GM18511 (cell line): ENCODE measurements around the gene MNT.

Experiments used
- ATAC-seq: cut with Tn5 transposase; IDR thresholded peaks from one replicate; pipeline ENCODE4 v1.9.1; 2021; ENCODE audit warnings: mild to moderate bottlenecking, moderate library complexity; ENCODE audit not compliant: unreplicated experiment

MNT gene

DNA sequence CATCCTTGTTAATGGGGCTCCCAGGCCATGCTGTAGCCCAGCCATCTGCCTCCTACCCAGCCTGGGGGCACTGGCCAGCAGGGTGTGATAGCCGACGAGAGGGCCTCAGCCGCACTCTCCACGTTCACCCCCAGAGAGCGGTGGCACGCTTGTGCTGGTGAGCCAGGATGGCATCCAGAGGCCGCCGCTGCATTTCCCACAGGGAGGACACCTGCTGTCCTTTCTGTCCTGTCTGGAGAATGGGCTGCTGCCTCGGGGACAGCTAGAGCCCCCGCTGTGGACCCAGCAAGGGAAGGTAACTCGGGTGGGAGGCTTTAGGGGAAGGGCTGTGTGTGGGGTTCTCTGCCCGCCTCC is 36.1 kb downstream of the MNT start:
- no peak for ATAC-seq

DNA sequence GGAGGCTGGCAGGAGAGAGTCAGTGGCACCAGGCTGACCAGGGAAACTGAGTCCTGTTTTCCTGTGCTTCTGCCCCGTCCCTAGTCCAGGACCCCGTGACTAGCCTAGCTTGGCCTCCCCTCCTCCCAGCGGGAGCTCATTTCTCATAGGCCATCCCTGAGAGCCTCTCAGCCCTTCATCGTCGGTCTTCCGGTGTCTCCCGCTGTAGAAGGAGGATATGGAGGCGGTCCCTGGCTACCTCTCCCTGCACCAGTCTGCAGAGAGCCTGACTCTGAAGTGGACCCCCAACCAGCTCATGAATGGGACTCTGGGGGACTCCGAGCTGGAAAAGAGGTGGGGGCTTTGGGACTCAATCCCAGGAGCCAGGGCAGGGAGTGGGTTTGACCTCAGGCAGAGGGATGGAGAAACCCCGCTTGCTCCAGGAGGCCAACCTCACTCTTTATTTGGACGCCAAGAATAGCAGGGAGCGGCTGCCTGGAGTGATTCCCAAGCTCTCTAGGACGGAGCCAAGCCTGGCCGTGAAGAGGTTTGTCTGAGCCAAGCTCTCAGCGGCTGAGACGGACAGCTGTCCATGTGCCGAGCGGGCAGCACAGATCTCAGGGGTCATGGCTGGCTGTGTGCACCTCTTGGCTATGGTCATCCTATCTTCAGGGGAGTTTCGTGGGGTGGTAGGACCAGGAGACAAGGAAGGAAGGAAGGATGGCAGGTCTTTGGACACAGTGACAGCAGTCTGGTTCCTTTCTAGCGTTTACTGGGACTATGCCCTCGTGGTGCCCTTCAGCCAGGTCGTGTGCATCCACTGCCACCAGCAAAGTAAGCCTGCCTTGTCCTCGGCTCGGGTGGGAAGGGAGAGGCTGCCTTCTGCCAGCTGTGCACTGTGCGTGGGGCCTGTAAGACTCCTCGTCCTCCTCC is 36.8 kb downstream of the MNT start:
- ATAC-seq: no peak

DNA sequence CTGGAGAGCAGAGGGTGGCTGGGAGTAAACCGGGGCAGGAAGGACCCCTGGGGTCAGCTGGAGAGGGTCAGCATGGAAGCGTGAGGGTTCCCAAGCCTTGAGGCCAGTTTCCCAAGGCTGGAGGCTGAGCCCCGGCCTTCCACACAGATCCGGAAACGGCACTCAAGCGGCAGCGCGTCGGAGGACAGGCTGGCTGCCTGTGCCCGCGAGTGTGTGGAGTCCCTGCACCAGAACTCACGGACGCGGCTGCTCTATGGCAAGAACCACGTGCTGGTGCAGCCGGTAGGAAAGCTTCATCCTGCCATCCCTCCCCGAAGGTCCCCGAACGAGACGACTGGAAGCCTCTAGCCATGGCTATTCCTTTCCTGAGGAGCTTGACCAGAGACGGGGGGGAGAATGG is 37.5 kb downstream of the MNT start:
- no peak for ATAC-seq

DNA sequence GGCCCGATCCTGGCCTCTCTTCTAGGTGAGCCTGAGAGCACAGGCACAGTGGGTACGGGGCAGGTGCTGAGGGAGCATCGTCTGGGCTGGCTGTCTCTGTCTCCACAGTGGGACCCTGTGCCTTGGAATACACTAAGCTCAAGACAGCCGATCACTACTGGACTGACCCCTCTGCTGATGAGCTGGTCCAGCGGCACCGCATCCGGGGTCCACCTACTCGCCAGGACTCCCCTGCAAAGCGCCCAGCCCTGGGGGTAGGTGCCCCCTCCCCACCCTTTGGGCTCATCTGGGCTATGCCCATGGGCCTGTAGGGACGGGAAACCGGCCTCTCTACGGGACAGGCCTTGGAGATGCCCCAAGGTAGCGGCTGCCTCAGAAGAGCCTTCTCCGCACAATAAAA is 38.0 kb downstream of the MNT start:
- ATAC-seq: no peak

DNA sequence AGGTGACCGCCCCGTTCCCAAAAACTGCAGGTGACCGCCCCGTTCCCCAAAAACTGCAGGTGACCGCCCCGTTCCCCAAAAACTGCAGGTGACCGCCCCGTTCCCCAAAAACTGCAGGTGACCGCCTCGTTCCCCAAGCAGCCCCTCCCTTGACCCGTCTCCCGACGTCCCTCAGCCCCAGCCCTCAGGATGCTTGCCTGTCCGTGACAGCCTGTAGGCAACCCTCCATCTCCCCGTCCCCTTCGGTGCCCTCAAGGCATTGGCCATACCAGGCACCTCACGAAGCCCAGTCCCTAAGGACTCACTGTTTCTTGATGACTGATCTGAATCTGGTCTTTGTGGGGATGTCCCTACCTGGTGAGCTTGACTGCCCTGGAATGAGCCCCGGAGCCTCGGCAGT is 38.4 kb downstream of the MNT start:
- no peak for ATAC-seq

DNA sequence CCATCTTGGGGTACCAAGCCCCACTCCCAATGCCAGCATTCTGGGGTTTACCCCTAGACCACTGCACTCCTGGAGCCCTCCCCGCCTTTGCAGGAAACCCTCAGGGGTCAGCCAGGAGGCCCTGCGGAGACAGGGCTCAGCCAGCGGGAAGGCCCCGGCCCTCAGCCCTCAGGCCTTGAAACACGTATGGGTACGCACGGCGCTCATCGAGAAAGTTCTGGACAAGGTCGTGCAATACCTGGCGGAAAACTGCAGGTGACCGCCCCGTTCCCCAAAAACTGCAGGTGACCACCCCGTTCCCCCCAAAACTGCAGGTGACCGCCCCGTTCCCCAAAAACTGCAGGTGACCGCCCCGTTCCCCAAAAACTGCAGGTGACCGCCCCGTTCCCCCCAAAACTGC is 38.8 kb downstream of the MNT start:
- no peak for ATAC-seq

DNA sequence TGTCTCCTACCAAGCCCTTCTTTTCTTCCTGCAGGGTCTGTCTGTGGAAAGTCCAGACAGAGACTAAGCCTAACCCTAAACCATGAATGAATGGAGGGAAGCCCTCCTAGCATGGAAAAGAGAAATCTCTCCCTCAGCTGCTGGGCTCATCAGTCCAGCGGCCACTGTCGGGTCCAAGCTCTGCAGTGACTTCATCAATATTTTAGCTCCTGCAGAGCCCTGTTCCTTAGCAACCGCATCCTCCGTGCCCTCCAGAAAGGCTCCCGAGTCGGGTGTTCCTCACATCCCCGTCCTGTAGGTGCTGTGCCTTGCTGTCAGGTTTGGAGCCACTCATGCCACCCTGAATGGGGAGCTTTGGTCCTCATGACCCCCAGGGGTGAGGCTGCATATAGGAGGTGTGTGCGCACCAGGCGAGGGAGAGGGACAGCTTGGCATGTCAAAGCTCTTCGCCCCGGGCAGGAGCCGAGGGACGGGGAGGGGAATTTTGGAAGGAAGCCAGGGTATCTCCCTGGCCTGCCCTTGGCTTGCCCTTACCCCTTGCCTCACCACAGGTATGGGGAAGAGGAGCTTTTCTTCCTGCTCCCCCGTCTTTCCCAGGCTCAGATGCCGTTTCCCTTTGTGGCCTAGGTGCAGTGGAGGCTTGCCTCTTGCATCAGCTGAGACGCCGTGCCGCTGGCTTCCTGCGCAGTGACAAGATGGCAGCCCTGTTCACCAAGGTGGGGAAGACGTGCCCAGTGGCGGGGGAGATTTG is 39.7 kb downstream of the MNT start:
- ATAC-seq: no peak

DNA sequence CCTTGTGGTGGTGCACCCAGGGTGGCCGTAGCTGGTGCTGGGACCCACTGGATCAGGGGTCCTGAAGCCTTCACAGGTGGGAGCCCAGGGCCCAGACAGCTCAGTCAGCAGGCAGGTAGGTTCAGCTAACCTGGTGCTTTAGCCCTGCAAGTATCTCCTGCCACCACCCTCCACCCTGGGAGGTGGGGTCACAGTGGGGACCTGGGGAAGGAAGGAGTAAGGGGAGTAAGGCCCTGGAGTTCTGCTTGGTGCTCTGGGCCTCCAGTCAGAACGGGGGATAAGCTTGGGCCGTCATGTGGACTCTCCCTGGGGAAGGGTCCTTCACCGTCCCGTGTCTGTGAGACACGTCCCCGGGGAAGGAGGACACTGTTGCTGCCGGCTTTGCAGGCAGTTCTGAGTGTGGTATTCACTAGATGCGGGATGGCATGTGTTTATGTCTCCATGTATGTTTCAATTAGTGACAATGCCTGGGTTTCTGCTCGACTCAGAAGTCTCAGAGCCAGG is 42.9 kb downstream of the MNT start:
- no peak for ATAC-seq

DNA sequence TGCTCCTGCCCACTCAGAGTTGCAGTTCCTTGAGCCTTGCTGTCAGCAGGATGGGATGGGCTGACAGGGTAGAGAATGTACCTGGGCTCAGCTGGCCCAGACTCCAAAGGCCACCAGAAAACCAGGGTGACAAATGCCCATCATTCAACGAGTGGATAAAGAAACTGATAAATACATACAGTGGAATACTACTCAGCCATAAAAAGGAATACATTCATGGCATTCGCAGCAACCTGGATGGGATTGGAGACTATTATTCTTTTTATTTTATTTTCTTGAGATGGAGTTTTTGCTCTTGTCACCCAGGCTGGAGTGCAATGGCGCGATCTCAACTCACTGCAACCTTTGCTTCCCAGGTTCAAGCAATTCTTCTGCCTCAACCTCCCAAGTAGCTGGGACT is 43.6 kb downstream of the MNT start:
- no peak for ATAC-seq

DNA sequence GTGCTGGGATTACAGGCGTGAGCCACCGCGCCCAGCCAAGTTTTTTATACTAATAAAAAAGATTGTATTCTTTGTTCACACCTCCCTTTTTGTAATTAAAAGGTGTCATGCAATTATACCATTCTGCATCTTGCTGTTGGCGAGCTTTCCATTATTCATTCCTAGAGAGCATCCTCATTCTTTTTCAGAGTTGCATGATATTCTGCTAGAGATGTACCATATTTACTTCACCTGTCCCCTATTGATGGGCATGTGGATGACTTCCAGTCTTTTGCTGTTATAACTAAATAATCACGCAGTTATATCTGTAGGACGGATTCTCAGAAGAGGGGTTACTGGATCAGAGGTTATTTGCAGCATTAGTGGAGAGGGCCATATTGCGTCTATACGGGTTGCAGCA is 46.5 kb downstream of the MNT start:
- no peak for ATAC-seq

DNA sequence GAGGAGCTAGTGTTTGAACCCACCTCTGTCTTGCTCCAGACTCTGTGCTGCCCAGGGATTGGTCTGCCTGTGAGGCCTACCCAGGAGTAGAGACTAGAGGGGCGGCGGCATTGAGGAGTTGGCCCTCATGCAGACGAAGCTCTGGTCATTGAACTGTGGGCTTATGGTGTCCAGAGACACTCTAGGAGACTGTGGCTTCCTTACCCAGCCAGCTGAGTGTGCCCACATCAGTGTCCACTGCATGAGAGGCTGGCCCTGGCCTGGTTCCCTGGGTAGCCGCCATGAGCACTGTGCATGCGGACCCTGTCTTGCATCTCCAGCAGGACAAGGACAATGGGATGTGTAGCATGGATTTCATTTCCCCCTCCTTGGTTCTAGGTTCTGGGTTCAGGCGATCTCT is 49.6 kb downstream of the MNT start:
- no peak for ATAC-seq

DNA sequence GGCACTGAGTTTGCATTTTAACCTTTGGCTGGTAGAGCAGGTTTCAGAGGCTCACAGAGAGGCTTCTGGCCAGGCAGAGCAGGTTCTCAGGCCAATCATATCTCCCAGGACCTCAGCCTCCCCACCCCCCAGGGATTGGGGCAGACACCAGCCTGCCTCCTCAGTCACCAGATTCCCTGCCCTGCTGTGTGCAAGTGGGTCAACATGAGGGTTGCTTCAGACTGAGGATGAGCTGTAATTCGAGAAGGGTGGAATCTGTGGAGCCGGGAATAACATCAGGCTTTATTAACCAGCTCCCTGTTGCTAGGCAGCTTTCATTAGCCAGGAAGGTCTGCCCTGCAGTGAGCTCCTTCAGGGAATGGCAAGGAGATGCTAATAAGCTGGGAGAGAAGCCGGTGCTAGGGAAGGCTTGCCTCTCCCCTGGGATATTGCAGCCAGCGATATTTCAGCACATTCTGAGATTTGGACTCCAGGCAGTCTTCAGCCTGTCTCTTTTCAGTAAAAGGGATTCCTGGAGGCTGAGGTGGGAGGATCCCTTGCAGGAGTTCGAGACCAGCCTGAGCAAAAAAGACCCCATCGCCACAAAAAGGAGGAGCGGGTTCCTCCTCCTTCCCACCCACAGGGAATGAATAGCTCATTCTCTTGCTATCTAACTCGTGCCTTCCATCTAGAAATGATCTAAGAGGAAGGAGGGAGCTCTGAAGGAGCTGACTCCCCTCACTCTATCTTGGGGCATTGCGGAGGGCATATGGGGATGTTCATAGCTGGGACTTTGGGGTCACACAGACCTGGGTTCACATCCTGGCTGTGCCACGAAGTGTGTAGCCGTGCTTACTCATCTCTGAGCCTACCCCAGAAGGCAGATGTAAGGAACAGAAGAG is 52.8 kb downstream of the MNT start:
- no peak for ATAC-seq

DNA sequence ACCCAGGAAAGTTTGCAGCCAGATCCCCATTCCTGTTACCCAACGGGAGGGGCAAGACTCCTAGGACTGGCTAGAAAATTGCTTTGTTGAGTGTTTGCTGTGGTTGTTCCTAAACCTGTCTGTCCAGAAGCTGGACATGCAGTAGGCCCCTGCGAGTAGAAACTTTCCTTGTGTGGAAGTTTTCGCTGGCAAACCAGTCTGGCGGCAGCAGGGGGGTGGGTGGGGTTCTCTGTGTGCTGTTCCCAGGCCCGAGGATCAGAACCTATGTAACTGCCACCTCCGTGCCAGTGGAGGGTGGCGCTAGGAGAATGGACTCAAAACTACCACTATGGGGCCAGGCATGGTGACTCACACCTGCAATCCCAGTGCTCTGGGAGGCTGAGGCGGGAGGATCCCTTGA is 54.4 kb downstream of the MNT start:
- no peak for ATAC-seq

DNA sequence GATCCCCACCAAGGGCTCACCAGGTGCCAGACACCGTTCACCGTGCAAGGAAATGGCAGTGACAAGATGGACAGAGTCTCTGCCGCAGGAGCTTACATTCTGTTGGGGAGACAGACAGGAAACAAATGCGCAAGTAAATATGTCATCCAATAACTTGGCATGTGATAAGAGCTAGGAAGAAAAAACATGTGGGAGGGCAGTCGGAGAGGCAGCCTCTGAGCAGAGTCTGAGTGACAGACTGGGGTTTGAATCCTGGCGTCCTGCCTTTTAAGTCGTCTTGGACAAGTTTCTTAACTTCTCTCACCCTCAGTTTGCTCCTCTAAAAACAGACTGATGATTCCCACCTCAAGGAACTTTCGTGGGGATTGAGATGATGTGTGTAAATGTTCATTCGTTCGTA is 56.3 kb downstream of the MNT start:
- no peak for ATAC-seq

DNA sequence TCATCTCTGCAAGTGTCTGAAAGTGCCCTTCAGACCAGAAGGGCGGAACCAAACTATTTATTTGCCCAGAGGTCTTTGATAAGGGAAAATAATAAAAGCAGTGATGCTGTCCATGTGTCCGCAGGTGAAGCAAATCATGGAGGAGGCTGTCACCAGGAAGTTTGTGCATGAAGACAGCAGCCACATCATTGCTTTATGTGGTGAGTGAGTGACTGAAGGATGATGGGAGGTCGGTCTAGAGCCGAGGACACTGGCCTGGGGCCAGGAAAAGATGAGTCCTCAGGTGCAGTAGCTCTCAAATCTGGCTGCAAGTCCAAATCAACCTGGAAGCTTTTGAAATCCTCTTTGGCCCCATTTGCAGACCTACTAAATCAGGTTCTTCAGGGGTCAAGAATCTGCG is 57.4 kb downstream of the MNT start:
- ATAC-seq: no peak

DNA sequence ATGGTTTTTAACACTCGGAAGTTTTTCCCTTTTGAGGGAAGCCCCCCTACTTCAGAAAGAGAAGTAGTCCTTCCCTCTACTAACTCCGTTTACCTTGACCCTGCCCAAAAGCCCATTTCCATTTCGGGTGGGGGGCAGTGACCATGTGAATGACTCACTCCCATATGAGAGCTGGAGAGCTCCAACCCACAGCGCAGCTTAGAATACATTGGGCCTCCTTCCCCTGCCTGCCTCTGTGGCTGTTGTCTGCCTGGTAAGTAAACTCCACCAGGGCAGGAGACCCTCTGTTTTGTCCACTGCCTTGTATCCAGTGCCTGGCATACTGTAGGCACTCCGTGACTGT is 62.6 kb downstream of the MNT start:
- no peak for ATAC-seq

DNA sequence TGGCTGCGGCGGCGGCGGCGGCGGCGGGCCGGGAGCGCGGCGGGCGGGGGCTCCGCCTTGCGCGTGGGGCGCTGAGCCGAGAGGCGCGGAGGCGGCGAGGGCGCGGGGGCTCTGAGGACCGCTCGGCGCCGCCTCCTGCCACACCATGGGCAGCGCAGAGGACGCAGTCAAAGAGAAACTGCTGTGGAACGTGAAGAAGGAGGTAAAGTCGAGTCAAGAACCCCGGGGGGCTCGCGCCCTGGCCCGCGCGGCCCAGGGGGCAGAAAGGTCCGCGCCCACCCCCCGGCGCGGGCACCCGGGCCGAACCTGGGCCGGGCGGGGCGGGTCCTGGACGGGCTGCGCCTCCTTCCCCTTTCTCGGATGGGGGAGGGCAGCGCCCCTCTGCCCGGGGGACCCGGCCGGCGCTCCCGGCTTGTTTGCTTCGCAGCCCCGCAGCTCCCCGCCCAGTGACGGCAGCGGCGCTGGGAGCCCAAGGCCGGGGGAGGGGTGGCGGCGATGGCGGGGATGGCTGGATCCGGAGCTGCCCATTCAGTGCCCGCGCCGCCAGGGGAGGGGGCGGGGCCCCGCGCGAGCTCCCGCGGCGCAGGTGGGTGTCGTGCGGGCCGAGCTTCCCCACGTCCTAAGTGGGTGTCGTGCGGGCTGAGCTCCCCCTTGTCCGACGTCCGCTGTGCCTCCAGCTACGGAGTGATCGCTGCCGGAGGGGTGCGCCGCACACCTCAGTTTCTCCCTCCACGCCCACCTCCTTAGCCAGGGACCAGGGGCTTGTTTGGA is 63.1 kb downstream of the MNT start:
- ATAC-seq: peak; percentile 27

DNA sequence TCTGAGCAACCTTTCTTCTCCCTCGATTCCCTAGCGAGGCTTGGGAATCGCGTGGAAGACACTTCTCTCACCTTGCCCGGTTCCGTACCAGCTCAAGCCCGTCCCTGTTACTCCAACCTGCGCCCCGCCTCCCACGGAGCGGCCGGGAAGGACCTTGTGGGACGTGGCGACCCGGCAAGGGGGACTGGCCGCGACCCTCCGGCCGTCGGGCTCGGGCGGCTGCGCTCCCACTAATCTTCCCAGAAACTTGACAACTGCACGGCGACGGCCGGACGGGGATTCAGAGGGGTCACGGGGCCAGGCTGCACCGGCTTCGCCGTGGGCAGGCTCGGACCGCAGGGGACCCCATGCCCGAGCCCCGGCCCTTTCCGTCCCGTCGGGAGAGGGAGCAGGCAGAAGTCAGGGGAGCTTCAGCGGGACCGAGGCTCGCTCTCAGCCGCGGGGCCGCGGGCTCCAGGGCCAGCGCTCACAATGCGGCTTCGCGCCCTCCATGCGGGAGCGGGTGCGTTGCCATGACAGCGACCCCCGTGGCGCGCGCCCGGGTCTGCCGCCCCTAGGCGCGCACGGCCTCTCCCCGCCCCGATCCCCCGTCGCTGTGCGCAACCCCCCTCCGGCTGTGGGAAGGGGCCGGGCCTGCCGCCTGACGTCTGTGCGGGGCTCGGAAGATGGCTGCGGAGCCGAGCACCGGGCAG is 63.9 kb downstream of the MNT start, which contains the start of gene SGSM2:
Gene SGSM2 (plus strand): TSS at position 650 of the 692 bp plus-strand sequence. CDS start 188 bp downstream, outside the sequence.
- ATAC-seq: peak; percentile 56

DNA sequence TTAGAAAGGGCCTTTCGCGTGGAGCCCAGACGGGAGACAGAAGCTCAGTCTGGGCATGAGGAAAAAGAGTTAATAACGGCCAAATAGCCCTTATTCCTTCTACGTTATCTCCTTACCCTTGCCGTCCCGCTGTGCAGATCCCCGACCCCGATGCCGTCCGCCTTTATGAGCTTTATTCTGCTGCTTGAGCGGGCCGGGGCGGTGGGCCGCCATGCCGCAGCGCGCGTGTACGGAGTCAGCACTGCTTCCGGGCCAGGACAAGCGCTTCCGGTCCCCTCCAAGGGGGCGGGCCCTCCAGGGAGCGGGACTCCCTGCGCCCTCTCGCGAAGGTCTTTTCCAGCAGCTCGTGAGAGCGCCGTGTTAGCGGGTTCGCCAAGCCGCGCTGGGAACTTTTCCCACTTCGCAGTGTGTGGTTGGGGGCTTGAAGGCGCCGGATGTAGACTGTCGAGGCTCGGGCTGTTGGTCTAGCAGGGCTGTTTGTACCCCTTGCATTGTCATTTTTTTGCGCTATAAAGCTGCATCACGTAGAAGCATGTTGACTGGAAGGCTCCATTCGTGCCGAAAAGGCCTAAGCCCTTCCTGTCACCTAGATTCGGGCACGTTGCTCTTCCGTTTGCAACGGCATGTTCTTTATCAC is 64.5 kb downstream of the MNT start, which contains the start of gene TSR1:
Gene TSR1 (minus strand): TSS at position 243 of the 637 bp plus-strand sequence. CDS start 30 bp downstream, at position 213.
- peak; percentile 75 for ATAC-seq
